Muscle of leg (tissue), 11 donors: Measurements from ENCODE around the gene ESAM. TPM values are rescaled to one million over a fixed set of nuclear protein-coding genes. Genes with fewer than 3 reads are reported as not detected.
A peak's percentile ranks its signal among the peaks of the same experiment; 100 is the strongest.

ENCODE experiments used
- DNase-seq: peaks from one replicate; pipeline ENCODE4 v3.0.0; 2013
- H3K27ac ChIP-seq: one replicate; pipeline ENCODE4 v1.5.1; 2013; ENCODE audit warnings: mild to moderate bottlenecking, low read length, control low read depth
- H3K27me3 ChIP-seq: one replicate; pipeline ENCODE4 v1.6.1; 2013; ENCODE audit warnings: low read length; ENCODE audit not compliant: control insufficient read depth, insufficient read depth
- H3K36me3 ChIP-seq: one replicate; pipeline ENCODE4 v1.6.1; 2013; ENCODE audit warnings: low read length; ENCODE audit not compliant: control insufficient read depth, insufficient read depth
- H3K4me1 ChIP-seq: one replicate; pipeline ENCODE4 v1.6.1; 2013; ENCODE audit warnings: low read length; ENCODE audit not compliant: control insufficient read depth, insufficient read depth
- H3K4me3 ChIP-seq: one replicate; pipeline ENCODE4 v1.5.1; 2013; ENCODE audit warnings: low read length, control low read depth
- H3K9me3 ChIP-seq: replicated peaks from 2 replicates; pipeline ENCODE4 v1.6.1; 2013; ENCODE audit warnings: low read depth, low read length; ENCODE audit not compliant: control insufficient read depth
- WGBS: methylation state at CpG from one replicate; pipeline ENCODE4 v1.1.5; 2013; ENCODE audit warnings: missing lambda C conversion rate; ENCODE audit not compliant: insufficient coverage; 5-methylcytosine and 5-hydroxymethylcytosine counted together
- polyA plus RNA-seq, 8 donors: library from polyadenylated mRNA; unstranded; fragments of 120-200 nt; gene quantifications; one replicate each; pipeline versions ENCODE4 v1.2.1 to v1.2.3, GENCODE V29; 2013; ENCODE audit warnings: inconsistent platforms in 1 of 8, low replicate concordance in 1 of 8; ENCODE audit not compliant: insufficient read length in 8 of 8, insufficient read depth in 1 of 8
- total RNA-seq: library from RNA; stranded (reverse); fragments of 120-200 nt; gene quantifications from one replicate; pipeline ENCODE4 v1.2.4, GENCODE V29; 2013

The ESAM gene
- total and polyA plus RNA-seq, 9 donors, result 18.0 to 70.3 (median 58.4) TPM

DNA sequence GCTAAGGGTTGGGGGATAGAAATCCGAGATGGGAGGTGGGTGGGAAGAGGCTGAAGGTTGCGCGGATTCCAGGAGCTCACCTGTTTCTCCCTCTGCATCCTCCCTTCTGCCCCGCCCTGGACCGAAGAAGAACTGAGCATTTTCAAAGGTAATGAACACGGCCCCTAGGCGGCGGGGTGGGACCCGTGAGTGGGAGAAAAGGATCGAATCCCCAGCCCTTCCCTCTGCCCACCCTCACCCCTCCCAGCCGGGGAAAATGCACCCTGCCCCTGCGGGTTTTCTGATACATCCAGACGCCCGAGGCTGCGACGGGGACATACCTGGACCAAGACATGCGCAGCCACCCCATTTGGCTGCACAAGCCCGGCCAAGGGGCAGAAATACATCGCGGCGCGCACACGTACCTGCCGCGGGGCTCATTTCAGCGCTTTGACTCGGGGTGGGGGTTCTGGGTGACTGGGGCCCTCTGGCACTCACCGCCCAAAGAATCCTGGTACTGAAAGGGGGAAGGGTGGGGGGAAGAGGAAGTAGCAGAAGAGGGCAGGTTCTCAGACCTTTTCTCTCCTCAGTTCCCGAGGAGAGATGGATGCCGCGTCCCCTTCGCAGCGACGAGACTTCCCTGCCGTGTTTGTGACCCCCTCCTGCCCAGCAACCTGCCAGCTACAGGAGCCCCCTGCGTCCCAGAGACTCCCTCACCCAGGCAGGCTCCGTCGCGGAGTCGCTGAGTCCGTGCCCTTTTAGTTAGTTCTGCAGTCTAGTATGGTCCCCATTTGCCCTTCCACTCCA is 16.1 kb downstream of the ESAM start:
- peak overlapping the region; percentile 37 for H3K4me3 ChIP-seq
- H3K9me3 ChIP-seq, result no peaks in the 10 kb centered on the region
- H3K36me3 ChIP-seq, result no peaks in the 10 kb centered on the region
- WGBS, result 6% methylated on average over 25 of the region's 41 CpGs
- H3K27me3 ChIP-seq, result peaks cover 97% of the 10 kb centered on the region
- no peak for DNase-seq
- peaks cover 29% of the 10 kb centered on the region for H3K4me1 ChIP-seq
- H3K27ac ChIP-seq, result no peak overlapping the region

DNA sequence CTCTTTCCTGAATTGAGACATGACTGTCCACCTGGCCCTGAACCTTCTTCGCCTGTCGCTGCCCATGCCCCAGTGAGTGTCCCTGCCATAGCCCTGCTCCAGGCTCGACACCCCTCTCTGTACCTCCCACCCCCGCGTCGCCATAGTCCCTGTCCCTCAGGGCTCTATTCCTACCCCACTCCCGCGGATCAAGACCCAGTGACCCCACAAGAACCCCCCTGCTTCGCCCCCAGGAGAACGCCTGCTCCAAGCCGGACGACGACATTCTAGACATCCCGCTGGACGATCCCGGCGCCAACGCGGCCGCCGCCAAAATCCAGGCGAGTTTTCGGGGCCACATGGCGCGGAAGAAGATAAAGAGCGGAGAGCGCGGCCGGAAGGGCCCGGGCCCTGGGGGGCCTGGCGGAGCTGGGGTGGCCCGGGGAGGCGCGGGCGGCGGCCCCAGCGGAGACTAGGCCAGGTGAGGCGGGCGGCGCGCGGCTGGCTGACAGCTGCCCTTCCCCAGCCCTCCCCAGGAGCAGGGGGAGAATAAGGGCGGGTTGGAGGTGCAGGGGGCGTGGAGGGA is 16.7 kb downstream of the ESAM start:
- Histone ChIP-seq H3K9me3 (no peaks in the 10 kb centered on the region), H3K27ac (no peak overlapping the region), H3K36me3 (no peaks in the 10 kb centered on the region), H3K27me3 (peaks cover 96% of the 10 kb centered on the region), H3K4me1 (peaks cover 32% of the 10 kb centered on the region), H3K4me3 (no peak overlapping the region)
- no peak for DNase-seq
- 9% methylated on average over 30 of the region's 44 CpGs for whole genome bisulfite sequencing

DNA sequence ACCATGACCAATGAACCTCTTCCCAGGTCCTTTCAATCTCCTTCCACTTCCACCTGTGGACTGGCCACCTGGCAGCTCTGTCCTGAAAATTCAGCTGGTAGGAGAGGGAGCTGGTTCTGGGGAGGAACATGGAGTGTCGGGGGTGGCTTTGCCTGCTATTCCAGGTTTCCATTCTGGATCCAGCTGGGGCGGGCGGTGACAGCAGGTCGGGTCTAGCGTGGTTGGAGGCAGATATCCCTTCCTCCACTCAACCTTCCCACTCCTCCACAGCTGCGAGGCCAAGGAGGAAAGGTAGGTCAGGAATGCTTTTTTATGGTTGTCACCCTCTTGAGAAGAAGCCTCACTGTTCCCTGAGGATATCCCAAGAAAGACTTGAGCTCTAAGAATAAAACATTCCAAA is 19.0 kb downstream of the ESAM start:
- Histone ChIP-seq H3K9me3 (no peaks in the 10 kb centered on the region), H3K4me1 (peaks cover 44% of the 10 kb centered on the region), H3K4me3 (no peak overlapping the region), H3K27me3 (peaks cover 91% of the 10 kb centered on the region), H3K27ac (no peak overlapping the region), H3K36me3 (no peaks in the 10 kb centered on the region)
- WGBS, result no CpG with 5 or more reads among the region's 6 CpGs
- no peak for DNase-seq

DNA sequence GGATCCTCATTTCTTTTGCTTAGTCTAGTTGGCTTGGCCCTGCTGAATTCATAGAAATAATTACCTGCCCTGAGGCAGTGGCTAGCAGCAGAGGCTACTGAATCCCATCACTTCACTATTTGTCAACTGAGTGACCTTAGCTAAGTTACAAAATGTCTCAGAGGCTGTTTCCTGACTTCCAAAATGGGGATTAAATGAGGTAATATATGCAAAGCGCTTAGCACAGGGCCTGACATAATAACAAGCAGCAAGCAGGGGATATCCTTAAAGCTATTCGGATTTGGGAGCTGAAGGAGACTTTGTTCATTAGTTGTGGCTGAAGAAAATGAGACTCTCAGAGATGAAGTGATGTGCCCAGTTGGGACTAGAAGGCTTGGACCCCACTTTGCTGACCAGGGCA is 19.5 kb downstream of the ESAM start:
- 53% methylated on average over 2 of the region's 2 CpGs for WGBS
- Histone ChIP-seq H3K4me3 (no peak overlapping the region), H3K36me3 (no peaks in the 10 kb centered on the region), H3K27me3 (peaks cover 89% of the 10 kb centered on the region), H3K9me3 (no peaks in the 10 kb centered on the region), H3K27ac (no peak overlapping the region), H3K4me1 (peaks cover 47% of the 10 kb centered on the region)
- DNase-seq, result no peak

DNA sequence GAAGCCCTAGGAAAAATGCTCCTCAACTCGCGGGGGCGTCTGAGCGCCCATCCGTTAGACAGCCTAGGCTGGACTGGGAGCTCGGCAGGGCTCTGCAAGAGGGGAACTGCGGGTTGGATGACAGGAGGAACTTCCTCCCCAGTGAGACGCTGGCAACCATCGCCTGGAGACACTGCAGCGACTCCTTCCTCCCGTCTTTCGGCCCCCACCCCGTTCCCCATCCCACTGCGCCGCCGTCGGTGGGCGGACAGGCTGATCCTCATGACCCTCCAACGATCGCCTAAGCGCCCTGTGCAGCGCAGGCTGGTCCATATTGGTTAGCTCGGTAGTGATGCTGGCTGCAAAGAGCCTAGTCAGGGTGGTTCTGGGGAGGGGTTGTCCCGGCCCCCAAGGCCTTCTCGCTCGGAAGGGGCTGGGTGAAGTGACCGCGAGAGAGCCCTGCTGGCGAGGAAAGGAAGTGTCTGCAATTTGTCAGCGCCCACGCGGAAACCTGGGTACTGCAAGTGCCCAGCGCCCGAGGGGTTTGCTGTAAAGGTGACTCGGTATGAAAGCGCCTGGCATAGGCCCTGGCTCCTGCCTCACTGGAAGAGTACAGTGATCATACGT is 21.7 kb downstream of the ESAM start:
- Histone ChIP-seq H3K9me3 (no peaks in the 10 kb centered on the region), H3K27me3 (peaks cover 80% of the 10 kb centered on the region), H3K4me3 (peak overlapping the region; percentile 50), H3K4me1 (peaks cover 28% of the 10 kb centered on the region), H3K27ac (no peak overlapping the region), H3K36me3 (no peaks in the 10 kb centered on the region)
- WGBS, result under 1% methylated on average over 34 of the region's 37 CpGs
- DNase-seq, result peak; percentile 22

DNA sequence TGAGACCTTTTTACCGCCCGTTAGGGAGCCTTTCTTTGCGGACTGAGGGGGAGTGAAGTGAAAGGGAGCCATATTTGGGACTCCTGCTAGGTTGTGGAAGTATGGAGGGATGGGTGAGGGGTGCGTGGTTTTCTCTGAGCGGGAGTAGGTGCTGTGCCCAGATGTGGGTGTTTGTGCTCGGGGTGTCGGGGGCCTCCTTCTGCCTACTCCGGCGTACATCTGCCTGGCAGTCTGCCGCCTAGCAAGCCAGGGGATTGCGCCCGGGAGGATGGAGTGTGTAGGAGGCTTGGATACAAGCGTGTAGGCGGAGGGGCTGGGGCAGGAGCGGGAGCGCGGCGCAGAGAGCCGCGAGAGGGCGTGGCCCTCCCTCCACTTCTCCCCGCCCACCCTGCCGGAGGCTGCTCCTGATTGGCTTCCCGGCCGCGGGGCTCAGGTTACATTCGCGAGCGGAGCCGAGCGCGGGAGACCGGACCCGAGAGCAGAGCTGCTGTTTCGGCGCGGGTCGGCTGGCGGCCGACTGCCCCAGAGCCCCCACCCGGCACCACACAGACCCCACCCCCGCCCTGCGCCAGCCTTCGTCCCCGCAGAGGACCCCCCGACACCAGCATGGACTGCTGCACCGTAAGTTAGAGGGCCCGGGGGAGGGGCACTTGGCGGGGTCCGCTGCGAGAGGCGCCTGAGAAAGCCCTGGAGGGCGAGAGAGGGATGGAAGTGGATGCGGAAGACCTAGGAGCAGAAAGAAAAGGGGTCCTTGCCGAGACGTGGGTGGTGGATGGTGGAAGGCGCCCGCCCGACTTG is 22.4 kb downstream of the ESAM start, which contains the start of gene NRGN:
Gene NRGN, plus strand, starts transcription at position 464 of the 798 bp plus-strand sequence. Its CDS starts 143 bp downstream, at position 607.
- DNase-seq, result peak; percentile 96
- Histone ChIP-seq H3K36me3 (no peaks in the 10 kb centered on the region), H3K27me3 (peaks cover 73% of the 10 kb centered on the region), H3K9me3 (no peaks in the 10 kb centered on the region), H3K27ac (no peak within 1 kb of the TSS), H3K4me1 (peaks cover 25% of the 10 kb centered on the region), H3K4me3 (peak within 1 kb of the TSS; percentile 50)
- WGBS, result under 1% methylated on average over 36 of the region's 59 CpGs

DNA sequence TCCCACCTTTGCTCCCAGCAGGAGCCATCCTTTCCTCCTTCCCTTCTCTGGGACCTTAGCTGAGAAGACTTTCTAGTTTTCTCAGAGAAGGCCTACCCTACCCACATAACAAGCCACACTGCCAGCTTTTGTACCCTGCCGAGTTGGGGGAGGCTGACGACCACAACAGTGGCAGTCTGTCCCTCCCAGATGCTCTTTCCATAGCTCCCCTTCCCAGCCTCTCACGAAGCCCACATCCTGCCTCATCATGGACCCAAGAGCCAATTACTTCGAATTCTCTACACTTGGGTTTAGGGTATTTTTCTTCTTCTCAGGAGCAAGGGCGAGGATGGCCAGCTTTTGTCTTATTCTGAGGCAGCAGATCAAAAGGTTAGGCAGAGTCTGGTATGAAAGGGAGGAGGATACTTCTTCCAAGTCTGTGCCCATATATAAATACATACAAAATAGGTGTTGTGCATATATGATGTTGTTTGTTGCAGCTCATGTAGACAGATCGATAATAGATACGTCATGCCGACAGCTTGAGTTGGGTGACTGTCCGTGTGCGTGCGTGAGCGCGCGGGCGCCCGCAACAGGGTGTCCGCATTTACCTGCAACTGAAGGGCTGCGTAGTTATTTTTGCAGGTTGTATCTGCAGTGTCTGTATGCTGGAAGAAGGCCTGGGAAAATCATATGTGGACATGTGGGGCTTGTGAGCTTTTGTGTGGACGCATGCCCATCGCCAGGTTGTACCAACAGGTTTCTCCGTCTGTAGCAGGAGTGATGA is 23.2 kb downstream of the ESAM start:
- Histone ChIP-seq H3K27me3 (peaks cover 69% of the 10 kb centered on the region), H3K4me1 (peaks cover 25% of the 10 kb centered on the region), H3K9me3 (no peaks in the 10 kb centered on the region), H3K27ac (no peak overlapping the region), H3K36me3 (no peaks in the 10 kb centered on the region), H3K4me3 (peak overlapping the region; percentile 50)
- 42% methylated on average over 17 of the region's 21 CpGs for WGBS
- no peak for DNase-seq

DNA sequence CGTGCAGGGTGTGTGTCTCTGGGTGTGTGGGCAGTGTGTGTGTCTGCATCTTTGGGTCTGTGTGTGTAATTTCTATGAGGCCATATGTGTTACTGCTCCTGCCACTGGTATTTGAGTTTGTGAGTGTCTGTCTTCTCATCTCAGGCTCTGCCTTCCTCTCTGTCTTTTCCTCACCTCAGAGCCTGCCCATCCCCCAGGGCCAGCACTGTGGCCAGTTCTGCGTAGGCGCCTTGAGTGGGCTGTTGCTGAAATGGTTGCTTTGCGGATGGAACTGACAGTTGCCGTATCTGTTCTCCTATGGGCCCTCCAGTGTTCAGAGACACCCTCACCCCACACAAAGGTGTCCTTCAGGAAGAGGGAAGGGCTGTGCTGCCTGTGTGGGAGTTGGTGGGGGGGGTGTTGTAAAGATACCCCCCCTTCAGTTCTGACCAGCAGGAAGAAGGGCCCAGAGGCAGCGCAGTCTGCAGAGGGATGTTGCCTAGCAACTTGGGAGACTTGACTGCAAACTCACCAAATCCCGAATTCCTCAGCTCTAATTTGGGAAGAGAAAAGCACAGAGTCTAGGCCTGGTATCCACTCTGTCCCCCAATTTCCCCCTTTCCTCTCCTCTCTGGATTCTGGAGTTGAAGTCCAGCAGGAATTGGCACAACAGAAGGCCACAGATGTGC is 24.3 kb downstream of the ESAM start:
- 31% methylated on average over 3 of the region's 7 CpGs for WGBS
- no peak overlapping the region for H3K27ac ChIP-seq
- H3K9me3 ChIP-seq, result no peaks in the 10 kb centered on the region
- no peak overlapping the region for H3K4me3 ChIP-seq
- H3K27me3 ChIP-seq, result peaks cover 59% of the 10 kb centered on the region
- H3K4me1 ChIP-seq, result peaks cover 25% of the 10 kb centered on the region
- DNase-seq, result peak; percentile 49
- no peaks in the 10 kb centered on the region for H3K36me3 ChIP-seq

DNA sequence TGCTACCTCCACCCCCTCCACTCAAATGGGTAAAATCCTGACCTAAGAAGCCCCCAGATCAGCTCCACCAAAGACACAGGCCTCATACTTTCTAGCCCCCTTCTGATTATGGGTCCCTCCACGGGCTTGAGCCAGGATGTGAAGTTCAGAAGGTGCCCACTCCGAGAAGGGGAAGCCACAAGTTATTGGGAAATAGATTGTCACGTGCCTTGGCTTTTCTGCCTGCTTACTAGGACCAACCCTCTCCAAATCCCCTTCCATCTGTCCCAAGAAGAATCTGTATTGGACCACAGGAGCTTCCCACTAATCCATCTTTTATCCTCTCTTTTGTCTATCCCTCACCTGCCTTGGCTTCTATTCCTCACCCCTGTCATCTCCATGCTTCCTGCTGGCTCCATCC is 25.4 kb downstream of the ESAM start:
- H3K4me1 ChIP-seq, result peaks cover 25% of the 10 kb centered on the region

More for the DNA sequence above, 25.4 kb downstream of the ESAM start:
- Histone ChIP-seq H3K27ac (no peak overlapping the region), H3K9me3 (no peaks in the 10 kb centered on the region), H3K36me3 (no peaks in the 10 kb centered on the region), H3K27me3 (peaks cover 50% of the 10 kb centered on the region), H3K4me3 (no peak overlapping the region)
- DNase-seq, result peak; percentile 39
- 57% methylated on average over 1 of the region's 3 CpGs for WGBS
